ENCODE results near the gene LRRC56. TPM values are rescaled to one million over a fixed set of nuclear protein-coding genes. Genes with fewer than 3 reads are reported as not detected.
"Not testable (repeated sequence)": the region's sequence is repeated elsewhere in the genome, so short reads cannot be mapped to it uniquely, and the experiment has no call there.

Gene LRRC56
- total and polyA plus RNA-seq, 2 donors from 2014 or later, result 1.2 to 7.7 TPM

DNA sequence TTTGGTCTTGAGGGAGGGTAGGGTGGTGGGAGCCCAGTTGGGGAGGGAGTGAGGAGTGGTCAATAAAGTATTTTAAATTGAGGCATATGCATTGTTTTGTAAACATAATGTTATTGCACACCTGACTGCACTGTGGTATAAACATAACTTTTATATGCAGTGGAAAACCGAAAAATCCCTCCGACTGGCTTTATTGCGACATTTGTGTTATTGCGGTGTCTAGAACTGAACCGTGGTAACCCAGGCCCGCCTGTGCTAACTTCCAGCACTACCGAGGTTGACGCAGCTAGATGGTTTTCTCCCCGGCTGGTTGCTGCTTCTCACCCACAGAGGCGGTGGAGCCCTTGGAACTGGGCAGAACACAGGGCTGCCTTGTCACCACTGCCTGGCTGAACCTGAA is 22.7 kb upstream of the LRRC56 start:
- FAIRE-seq (no peak), DNase-seq (no peak)
- no peaks in the 10 kb centered on the region for H3K9me3 ChIP-seq (ENCODE audit: control insufficient read depth in 2 of 3, insufficient read depth in 1 of 3, low read length in 3 of 3)
- no peak overlapping the region for H3K9ac ChIP-seq (ENCODE audit: low read length in 3 of 3)
- H3K36me3 ChIP-seq (ENCODE audit: control insufficient read depth in 2 of 3, insufficient read depth in 3 of 3, low read length in 3 of 3), result peaks cover 0 to 3% (median 3%) of the 10 kb centered on the region in 3 donors
- no peak overlapping the region for H3K27ac ChIP-seq (ENCODE audit: low read depth in 2 of 2, low read length in 2 of 2)
- TF ChIP-seq, protein P1, sequence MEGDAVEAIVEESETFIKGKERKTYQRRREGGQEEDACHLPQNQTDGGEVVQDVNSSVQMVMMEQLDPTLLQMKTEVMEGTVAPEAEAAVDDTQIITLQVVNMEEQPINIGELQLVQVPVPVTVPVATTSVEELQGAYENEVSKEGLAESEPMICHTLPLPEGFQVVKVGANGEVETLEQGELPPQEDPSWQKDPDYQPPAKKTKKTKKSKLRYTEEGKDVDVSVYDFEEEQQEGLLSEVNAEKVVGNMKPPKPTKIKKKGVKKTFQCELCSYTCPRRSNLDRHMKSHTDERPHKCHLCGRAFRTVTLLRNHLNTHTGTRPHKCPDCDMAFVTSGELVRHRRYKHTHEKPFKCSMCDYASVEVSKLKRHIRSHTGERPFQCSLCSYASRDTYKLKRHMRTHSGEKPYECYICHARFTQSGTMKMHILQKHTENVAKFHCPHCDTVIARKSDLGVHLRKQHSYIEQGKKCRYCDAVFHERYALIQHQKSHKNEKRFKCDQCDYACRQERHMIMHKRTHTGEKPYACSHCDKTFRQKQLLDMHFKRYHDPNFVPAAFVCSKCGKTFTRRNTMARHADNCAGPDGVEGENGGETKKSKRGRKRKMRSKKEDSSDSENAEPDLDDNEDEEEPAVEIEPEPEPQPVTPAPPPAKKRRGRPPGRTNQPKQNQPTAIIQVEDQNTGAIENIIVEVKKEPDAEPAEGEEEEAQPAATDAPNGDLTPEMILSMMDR (IDR thresholded peaks at IDR 0.05; ENCODE audit: borderline replicate concordance, extremely low read depth, insufficient read depth), result no peak
- intact Hi-C loops (cut with DNase I), result no loop called here
- H3K27me3 ChIP-seq (ENCODE audit: control insufficient read depth, insufficient read depth, low read length), result no peaks in the 10 kb centered on the region
- H3K4me3 ChIP-seq (ENCODE audit: low read length in 3 of 3), result no peak overlapping the region
- H3K4me1 ChIP-seq (ENCODE audit: control insufficient read depth in 2 of 3, insufficient read depth in 2 of 3, low read depth in 1 of 3, low read length in 3 of 3), result no peaks in the 10 kb centered on the region

DNA sequence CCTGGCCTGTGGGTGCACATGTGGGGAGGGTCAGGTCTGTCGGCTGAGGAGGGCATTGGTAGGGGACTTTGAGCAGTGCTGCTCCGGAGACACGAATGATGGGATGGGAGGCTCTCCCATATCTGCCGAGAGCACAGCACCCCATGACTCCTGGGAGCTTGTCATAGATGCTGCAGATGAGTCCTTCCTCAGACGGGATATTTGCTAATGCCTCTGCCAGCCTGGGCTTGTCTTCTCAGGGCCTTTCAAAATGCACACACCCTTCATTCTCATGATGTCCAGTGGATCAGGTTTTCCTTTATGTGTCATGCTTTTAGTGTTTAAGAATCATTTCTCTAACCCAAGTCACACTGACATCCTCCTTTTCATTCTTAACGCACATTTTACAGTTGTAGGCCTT is 22.2 kb upstream of the LRRC56 start:
- FAIRE-seq (no peak), DNase-seq (no peak)
- no peaks in the 10 kb centered on the region for H3K27me3 ChIP-seq (ENCODE audit: control insufficient read depth, insufficient read depth, low read length)
- no peak overlapping the region for H3K4me3 ChIP-seq (ENCODE audit: low read length in 3 of 3)
- H3K27ac ChIP-seq (ENCODE audit: low read depth in 2 of 2, low read length in 2 of 2), result no peak overlapping the region
- H3K36me3 ChIP-seq (ENCODE audit: control insufficient read depth in 2 of 3, insufficient read depth in 3 of 3, low read length in 3 of 3), result peaks cover 0 to 3% (median 0%) of the 10 kb centered on the region in 3 donors
- TF ChIP-seq, protein P1 (IDR thresholded peaks at IDR 0.05; ENCODE audit: borderline replicate concordance, extremely low read depth, insufficient read depth), result no peak
- H3K9ac ChIP-seq (ENCODE audit: low read length in 3 of 3), result no peak overlapping the region
- intact Hi-C loops (cut with DNase I), result no loop called here
- H3K4me1 ChIP-seq (ENCODE audit: control insufficient read depth in 2 of 3, insufficient read depth in 2 of 3, low read depth in 1 of 3, low read length in 3 of 3), result no peaks in the 10 kb centered on the region
- no peaks in the 10 kb centered on the region for H3K9me3 ChIP-seq (ENCODE audit: control insufficient read depth in 2 of 3, insufficient read depth in 1 of 3, low read length in 3 of 3)

DNA sequence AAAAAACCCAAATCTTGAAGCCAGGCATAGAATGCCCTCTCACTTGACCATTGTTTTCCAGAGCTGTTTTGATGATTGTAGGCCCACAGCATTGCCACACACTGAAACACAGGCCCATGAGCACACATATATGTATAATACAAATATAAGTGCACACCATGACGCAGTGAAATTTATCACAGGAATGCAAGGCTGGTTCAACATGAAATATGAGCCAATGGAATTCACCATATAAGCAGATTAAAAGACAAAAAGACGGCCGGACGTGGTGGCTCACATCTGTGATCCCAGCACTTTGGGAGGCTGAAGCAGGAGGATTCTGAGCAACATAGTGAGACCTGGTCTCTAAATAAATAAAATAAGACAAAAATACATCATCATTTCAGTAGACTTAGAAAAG is 20.9 kb upstream of the LRRC56 start:
- H3K27ac ChIP-seq (ENCODE audit: low read depth in 2 of 2, low read length in 2 of 2), result no peak overlapping the region
- no peaks in the 10 kb centered on the region for H3K9me3 ChIP-seq (ENCODE audit: control insufficient read depth in 2 of 3, insufficient read depth in 1 of 3, low read length in 3 of 3)
- peaks cover 0 to under 1% (median 0%) of the 10 kb centered on the region in 3 donors for H3K36me3 ChIP-seq (ENCODE audit: control insufficient read depth in 2 of 3, insufficient read depth in 3 of 3, low read length in 3 of 3)
- TF ChIP-seq, protein P1 (IDR thresholded peaks at IDR 0.05; ENCODE audit: borderline replicate concordance, extremely low read depth, insufficient read depth), result no peak
- DNase-seq (no peak), FAIRE-seq (no peak)
- no peaks in the 10 kb centered on the region for H3K4me1 ChIP-seq (ENCODE audit: control insufficient read depth in 2 of 3, insufficient read depth in 2 of 3, low read depth in 1 of 3, low read length in 3 of 3)
- no peak overlapping the region for H3K9ac ChIP-seq (ENCODE audit: low read length in 3 of 3)
- intact Hi-C loops (cut with DNase I), result no loop called here
- no peaks in the 10 kb centered on the region for H3K27me3 ChIP-seq (ENCODE audit: control insufficient read depth, insufficient read depth, low read length)
- no peak overlapping the region for H3K4me3 ChIP-seq (ENCODE audit: low read length in 3 of 3)

DNA sequence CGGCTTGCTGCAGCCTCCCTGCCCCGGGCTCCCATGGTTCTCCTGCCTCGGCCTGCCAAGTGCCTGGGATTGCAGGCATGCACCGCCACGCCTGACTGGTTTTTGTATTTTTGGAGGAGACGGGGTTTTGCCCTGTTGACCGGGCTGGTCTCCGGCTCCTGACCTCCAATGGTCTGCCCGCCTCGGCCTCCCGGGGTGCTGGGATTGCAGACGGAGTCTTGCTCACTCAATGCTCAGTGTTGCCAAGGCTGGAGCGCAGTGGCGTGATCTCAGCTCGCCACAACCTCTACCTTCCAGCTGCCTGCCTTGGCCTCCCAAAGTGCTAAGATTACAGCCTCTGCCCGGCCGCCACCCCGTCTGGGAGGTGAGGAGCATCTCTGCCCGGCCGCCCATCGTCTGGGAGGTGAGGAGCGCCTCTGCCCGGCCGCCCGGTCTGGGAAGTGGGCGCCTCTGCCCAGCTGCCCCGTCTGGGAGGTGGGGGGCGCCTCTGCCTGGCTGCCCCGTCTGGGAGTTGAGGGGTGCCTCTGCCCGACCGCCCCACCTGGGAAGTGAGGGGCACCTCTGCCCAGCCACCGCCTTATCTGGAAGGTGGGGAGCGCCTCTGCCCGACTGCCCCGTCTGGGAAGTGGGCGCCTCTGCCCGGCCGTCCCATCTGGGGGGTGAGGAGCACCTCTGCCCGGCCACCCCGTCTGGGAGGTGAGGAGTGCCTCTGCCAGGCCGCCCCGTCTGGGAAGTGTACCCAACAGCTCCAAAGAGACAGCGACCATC is 20.2 kb upstream of the LRRC56 start:
- H3K27me3 ChIP-seq (ENCODE audit: control insufficient read depth, insufficient read depth, low read length); H3K4me3 ChIP-seq (ENCODE audit: low read length in 3 of 3); H3K9me3 ChIP-seq (ENCODE audit: control insufficient read depth in 2 of 3, insufficient read depth in 1 of 3, low read length in 3 of 3); H3K36me3 ChIP-seq (ENCODE audit: control insufficient read depth in 2 of 3, insufficient read depth in 3 of 3, low read length in 3 of 3); H3K4me1 ChIP-seq (ENCODE audit: control insufficient read depth in 2 of 3, insufficient read depth in 2 of 3, low read depth in 1 of 3, low read length in 3 of 3); H3K27ac ChIP-seq (ENCODE audit: low read depth in 2 of 2, low read length in 2 of 2); intact Hi-C loops (cut with DNase I); H3K9ac ChIP-seq (ENCODE audit: low read length in 3 of 3); FAIRE-seq: not testable (repeated sequence)
- peak in 2 of 5 donors; percentile 66 to 80 for DNase-seq
